HG02642 (cell line): ENCODE data around the gene MAD1L1.

Source experiments
- ATAC-seq: cut with Tn5 transposase; IDR thresholded peaks from one replicate; pipeline ENCODE4 v1.9.1; 2021; ENCODE audit warnings: mild to moderate bottlenecking; ENCODE audit not compliant: unreplicated experiment, poor library complexity

MAD1L1 gene

GRCh38 chr7:2124604-2125345 is 108.0 kb downstream of the MAD1L1 start:
- ATAC-seq = no peak

- ATAC-seq = no peak
Measured at GRCh38 chr7:2123916-2124315, 108.8 kb downstream of the MAD1L1 start.

GRCh38 chr7:2123360-2123759 is 109.4 kb downstream of the MAD1L1 start:
- no peak for ATAC-seq

DNA sequence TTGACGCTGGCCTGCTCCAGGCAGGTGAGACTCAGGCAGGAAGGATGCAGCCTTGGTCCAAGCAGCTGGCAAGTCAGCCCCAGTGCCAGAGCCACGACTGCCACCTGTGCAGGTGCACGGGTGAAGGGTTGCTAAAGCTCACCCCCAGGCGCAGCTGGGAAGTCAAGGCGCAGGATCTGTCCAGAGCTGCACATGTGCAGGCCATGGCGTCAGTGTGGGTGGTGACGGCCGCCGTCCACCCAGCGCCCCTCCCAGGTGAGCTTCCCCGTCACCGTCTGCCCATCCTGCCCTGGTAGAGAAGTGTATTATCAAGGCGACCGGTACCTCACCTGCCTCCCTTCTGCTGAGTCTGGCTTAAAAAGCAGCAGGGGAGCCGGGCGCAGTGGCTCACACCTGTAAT is 110.1 kb downstream of the MAD1L1 start:
- ATAC-seq = no peak

DNA sequence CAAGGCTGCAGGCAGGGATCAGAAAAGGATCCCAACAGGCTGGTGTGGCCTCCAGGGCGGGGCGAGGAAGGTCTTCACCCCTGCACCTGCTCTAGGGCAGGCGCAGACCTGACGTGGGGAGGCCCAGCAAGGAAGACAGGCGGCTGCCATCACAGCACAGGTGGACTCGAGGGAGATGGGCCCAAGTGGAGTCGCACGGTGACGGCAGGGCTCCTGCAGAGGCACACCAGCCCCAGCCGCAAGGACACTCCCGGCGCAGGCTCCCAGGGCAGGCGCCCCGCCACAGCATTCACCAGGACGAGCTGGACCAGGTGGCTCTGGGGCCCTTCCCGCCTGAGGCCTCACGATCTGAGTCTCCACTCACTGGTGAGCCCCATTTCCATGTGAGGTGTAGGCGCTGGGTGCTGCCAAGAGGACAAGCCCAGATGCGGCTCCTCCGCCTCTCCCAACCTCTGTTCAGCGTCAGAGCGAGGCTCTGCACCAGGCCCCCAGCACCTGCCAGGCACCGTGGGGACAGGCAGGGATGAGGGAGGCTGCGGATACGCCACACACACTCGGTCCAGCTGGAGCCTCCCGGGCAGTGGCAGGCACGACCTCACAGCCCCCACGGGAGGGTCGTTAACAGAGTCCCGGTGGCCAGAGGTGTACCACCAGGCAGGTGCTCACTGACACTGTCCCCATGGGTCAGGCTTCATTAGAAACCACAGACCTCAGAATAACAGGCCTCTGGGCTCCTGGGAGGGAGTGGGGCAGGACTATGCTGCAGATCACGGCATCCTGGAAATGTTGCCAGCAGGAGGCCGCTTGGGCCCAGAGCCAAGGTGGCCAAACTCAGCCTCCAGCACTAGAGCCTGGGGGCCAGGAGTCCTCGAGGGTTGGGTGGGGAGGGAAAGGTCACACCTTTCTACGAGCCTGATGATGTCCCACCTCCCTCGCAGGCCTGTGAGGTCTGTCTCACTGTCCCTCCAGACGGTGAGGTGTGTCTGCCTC is 111.6 kb downstream of the MAD1L1 start:
- ATAC-seq = no peak

- ATAC-seq = no peak
Measured at GRCh38 chr7:2120251-2120660, 112.5 kb downstream of the MAD1L1 start.

DNA sequence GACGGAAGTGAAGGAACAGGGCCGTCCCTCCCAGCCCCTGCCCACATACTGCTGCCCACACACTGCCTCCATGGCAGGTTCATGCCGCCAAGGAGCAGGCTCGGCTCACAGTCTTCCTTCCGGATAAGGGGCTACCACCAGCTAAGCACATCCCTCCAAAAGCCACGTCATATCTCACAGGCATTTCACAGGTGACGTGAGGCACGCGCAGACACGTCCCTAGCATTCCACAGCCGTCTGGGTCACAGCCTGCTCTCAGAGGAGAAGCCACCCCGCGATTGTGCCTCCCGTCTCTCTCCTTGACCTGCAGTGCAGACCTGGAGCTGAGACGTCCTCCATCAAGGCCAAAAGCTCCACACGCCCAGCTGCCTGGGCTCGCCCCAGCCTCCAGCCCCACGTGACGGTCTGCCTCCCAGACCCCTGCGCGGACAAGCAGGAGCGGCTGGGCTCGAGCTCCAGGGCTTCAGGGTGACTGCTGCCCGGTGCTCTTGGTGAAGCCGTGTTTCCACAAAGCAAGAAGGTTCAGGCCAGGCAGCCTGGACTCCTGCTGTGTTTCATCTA is 114.0 kb downstream of the MAD1L1 start:
- no peak for ATAC-seq

- ATAC-seq = no peak
Measured at GRCh38 chr7:2118056-2118455, 114.7 kb downstream of the MAD1L1 start.

DNA sequence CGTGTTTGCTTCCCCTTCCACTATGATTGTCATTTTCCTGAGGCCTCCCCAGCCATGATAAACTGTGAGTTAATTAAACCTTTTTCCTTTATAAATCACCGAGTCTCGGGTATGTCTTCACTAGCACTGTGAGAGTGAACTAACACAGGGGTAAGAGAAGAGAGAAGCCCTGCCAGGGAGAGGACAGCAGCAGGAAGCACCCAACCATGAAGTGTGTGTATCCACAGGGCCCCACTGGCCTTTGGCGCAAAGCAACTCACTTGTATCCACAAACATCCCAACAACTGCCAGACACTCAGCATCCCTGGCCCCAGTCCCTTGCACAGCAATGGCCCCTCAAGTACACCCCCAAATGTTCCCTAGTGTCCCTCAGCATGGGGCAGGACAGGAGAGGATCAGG is 115.1 kb downstream of the MAD1L1 start:
- no peak for ATAC-seq

DNA sequence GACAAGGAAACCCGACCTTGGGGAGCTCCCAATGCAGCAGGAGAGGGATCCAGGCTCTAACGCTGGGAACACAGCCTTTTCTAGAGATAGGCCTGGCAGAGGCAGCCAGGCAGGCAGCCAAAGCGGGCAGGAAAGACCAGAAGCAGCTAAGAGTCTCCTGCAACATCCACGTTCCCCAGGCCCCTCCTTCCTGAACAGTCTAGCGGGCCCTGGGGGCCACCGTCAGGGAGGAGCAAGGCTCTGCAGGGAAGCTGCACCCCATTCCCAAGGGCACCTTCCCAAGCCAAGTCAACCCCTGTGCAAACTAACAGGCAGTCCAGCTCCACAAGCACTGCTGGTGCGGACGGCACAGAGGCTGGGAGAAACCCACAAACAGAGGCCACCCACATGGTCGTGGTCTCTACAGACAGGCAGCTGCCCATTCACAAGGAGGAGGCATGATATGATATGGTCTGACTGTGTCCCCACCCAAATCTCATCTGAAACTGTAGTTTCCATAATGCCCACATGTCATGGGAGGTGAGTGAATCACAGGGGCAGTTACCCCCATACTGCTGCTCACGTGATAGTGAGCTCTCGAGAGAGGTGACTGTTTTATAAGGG is 115.7 kb downstream of the MAD1L1 start:
- ATAC-seq = no peak

GRCh38 chr7:2116448-2116810 is 116.3 kb downstream of the MAD1L1 start:
- no peak for ATAC-seq

- ATAC-seq = no peak
Measured at GRCh38 chr7:2115760-2116447, 116.8 kb downstream of the MAD1L1 start.

DNA sequence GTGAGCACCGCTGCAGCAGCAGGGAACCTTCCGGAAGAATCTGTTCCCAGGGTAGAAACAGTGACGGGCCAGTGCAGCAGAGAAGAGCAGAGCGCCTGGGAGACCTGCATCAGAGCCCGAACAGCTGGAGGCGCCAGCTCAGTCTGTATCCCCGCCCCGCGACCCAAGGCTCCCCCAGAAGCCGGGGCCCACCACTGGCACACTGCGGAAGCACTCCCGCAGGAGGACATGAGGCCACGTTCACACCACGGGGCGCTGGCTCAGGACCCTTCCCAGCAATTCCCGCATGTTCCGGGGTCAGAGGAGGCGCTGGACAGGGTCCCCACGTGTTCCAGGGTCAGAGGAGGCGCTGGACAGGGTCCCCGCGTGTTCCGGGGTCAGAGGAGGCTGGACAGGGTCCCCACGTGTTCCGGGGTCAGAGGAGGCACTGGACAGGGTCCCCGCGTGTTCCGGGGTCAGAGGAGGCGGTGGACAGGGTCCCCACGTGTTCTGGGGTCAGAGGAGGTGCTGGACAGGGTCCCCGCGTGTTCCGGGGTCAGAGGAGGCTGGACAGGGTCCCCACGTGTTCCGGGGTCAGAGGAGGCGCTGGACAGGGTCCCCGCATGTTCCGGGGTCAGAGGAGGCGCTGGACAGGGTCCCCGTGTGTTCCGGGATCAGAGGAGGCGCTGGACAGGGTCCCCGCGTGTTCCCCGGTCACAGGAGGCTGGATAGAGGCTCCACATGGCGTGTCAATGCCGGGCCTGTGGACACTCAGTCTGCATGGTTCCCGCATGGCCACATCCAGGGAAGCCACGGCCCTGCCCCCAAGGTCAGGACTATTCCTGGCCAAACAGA is 117.6 kb downstream of the MAD1L1 start:
- ATAC-seq = no peak

GRCh38 chr7:2114052-2114451 is 118.7 kb downstream of the MAD1L1 start:
- ATAC-seq = no peak

GRCh38 chr7:2112261-2113198 is 120.2 kb downstream of the MAD1L1 start:
- ATAC-seq = no peak

DNA sequence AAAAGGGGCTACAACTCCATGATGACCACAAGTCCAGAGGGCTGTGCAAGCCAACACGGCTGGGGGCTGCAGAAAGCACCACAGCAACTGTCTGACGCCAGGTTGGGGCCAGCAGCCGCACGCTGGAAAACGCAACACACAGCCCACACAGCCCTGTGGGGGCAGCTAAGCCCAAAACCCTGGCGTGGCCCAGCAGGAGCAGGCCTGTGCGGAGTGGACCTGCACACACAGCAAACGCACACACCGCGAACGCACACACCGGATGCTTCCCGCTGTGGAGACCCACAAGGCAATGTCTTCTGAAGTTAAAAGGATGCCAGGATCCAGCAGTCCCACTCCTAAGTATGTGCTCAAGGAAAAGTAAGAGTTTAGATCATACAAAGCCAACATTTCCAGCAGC is 121.2 kb downstream of the MAD1L1 start:
- ATAC-seq = no peak

GRCh38 chr7:2110610-2111396 is 121.9 kb downstream of the MAD1L1 start:
- no peak for ATAC-seq
